ENCODE data around the gene FOXB1. TPM values are rescaled to one million over a fixed set of nuclear protein-coding genes. Genes with fewer than 3 reads are reported as not detected.

The FOXB1 gene
- total RNA-seq, 1 experiment from 2014 or later, result not detected

GRCh38 chr15:60047701-60048100 is 43.6 kb downstream of the FOXB1 start:
- Histone ChIP-seq H3K4me1 (ENCODE audit: insufficient read depth, low read length, poor library complexity, severe bottlenecking) (no peaks in the 10 kb centered on the region), H3K27ac (ENCODE audit: low read depth, low read length, poor library complexity, severe bottlenecking) (no peak overlapping the region), H3K27me3 (replicated peaks; ENCODE audit: insufficient read depth, low read depth, low read length, poor library complexity) (no peaks in the 10 kb centered on the region), H3K36me3 (ENCODE audit: insufficient read depth, low read length, poor library complexity, severe bottlenecking) (no peaks in the 10 kb centered on the region), H3K9me3 (ENCODE audit: low read depth, low read length, poor library complexity, severe bottlenecking) (peaks cover 12% of the 10 kb centered on the region), H3K4me3 (ENCODE audit: low read depth, low read length, poor library complexity, severe bottlenecking) (no peak overlapping the region)
- intact Hi-C loops (cut with micrococcal nuclease; ENCODE audit: unreplicated experiment), result no loop called here
- TF ChIP-seq CTCF (conservative IDR thresholded peaks at IDR 0.05; ENCODE audit: low read depth, low read length), result no peak
- POLR2A ChIA-PET (ENCODE audit: low non-redundant PET), result no interaction called here
- BruUV-seq (replicated peaks), result no TSS peak
- CTCF ChIA-PET, result no interaction called here
- DNase-seq (ENCODE audit: low spot score), result no peak

- POLR2A ChIA-PET (ENCODE audit: low non-redundant PET), result no interaction called here
- no peak for DNase-seq (ENCODE audit: low spot score)
- Histone ChIP-seq H3K4me3 (ENCODE audit: low read depth, low read length, poor library complexity, severe bottlenecking) (no peak overlapping the region), H3K9me3 (ENCODE audit: low read depth, low read length, poor library complexity, severe bottlenecking) (peaks cover 12% of the 10 kb centered on the region), H3K36me3 (ENCODE audit: insufficient read depth, low read length, poor library complexity, severe bottlenecking) (no peaks in the 10 kb centered on the region), H3K4me1 (ENCODE audit: insufficient read depth, low read length, poor library complexity, severe bottlenecking) (no peaks in the 10 kb centered on the region), H3K27ac (ENCODE audit: low read depth, low read length, poor library complexity, severe bottlenecking) (no peak overlapping the region), H3K27me3 (replicated peaks; ENCODE audit: insufficient read depth, low read depth, low read length, poor library complexity) (no peaks in the 10 kb centered on the region)
- intact Hi-C loops (cut with micrococcal nuclease; ENCODE audit: unreplicated experiment), result no loop called here
- TF ChIP-seq EZH2 (IDR thresholded peaks at IDR 0.05; ENCODE audit: borderline replicate concordance, low read depth, low read length, poor library complexity, severe bottlenecking) (no peak), CTCF (conservative IDR thresholded peaks at IDR 0.05; ENCODE audit: low read depth, low read length) (no peak)
- CTCF ChIA-PET, result no interaction called here
- BruUV-seq (replicated peaks), result no TSS peak
These were observed 45.8 kb downstream of the FOXB1 start for GRCh38 chr15:60049948-60050347.

DNA sequence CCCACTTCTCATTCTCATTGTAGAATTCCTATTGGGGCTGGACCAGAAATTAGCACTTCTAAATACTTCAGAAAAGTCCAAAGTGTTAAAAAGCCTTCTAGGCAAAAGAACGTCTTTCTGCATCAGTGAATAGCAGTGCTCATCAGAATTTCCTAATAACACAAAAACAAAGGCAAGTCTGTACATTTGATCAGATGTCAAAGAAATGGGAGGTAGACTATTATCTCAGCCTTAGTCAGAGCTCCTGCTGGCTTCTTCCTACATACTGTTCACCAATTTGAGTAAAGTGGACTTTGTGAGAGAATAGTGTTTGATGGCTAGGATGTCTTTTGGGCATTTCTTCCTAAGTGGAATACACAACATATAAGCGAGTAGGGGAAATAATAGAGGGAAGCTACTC is 48.7 kb downstream of the FOXB1 start:
- no peak overlapping the region for H3K27ac ChIP-seq (ENCODE audit: low read depth, low read length, poor library complexity, severe bottlenecking)
- no TSS peak for BruUV-seq (replicated peaks)
- no peaks in the 10 kb centered on the region for H3K36me3 ChIP-seq (ENCODE audit: insufficient read depth, low read length, poor library complexity, severe bottlenecking)
- ChIA-PET POLR2A (ENCODE audit: low non-redundant PET) (no interaction called here), CTCF (no interaction called here)
- no peak for DNase-seq (ENCODE audit: low spot score)
- TF ChIP-seq EZH2 (IDR thresholded peaks at IDR 0.05; ENCODE audit: borderline replicate concordance, low read depth, low read length, poor library complexity, severe bottlenecking), result no peak
- TF ChIP-seq CTCF (conservative IDR thresholded peaks at IDR 0.05; ENCODE audit: low read depth, low read length), result no peak
- peaks cover 12% of the 10 kb centered on the region for H3K9me3 ChIP-seq (ENCODE audit: low read depth, low read length, poor library complexity, severe bottlenecking)
- no peak overlapping the region for H3K4me3 ChIP-seq (ENCODE audit: low read depth, low read length, poor library complexity, severe bottlenecking)
- intact Hi-C loops (cut with micrococcal nuclease; ENCODE audit: unreplicated experiment), result no loop called here
- H3K27me3 ChIP-seq (replicated peaks; ENCODE audit: insufficient read depth, low read depth, low read length, poor library complexity), result peaks cover 7% of the 10 kb centered on the region
- H3K4me1 ChIP-seq (ENCODE audit: insufficient read depth, low read length, poor library complexity, severe bottlenecking), result no peaks in the 10 kb centered on the region
